Astrocyte (in vitro differentiated cells and primary cell): ENCODE measurements around the gene IQGAP3. TPM values are rescaled to one million over a fixed set of nuclear protein-coding genes. Genes with fewer than 3 reads are reported as not detected.

ENCODE experiments used
- DNase-seq: peaks from one replicate; pipeline ENCODE4 v3.0.0-alpha.2; 2010; ENCODE audit warnings: low read depth
- FAIRE-seq: peaks from 2 replicates; lab custom pipeline; 2011; peaks lifted over from hg19 to GRCh38; lab: Jason Lieb, UNC
- H2AFZ ChIP-seq: 2 replicates; pipeline ENCODE4 v1.6.0; 2012; ENCODE audit warnings: low read depth, low read length, inconsistent platforms
- H3K27ac ChIP-seq: 2 replicates; pipeline ENCODE4 v1.5.1; 2011; ENCODE audit warnings: low read depth, low read length, inconsistent platforms
- H3K27me3 ChIP-seq: 2 replicates; pipeline ENCODE4 v1.6.0; 2011; ENCODE audit warnings: low read length, inconsistent platforms; ENCODE audit not compliant: insufficient read depth
- H3K36me3 ChIP-seq: 2 replicates; pipeline ENCODE4 v1.5.1; 2011; ENCODE audit warnings: low read length, inconsistent platforms; ENCODE audit not compliant: insufficient read depth
- H3K4me1 ChIP-seq: 2 replicates; pipeline ENCODE4 v1.5.1; 2011; ENCODE audit warnings: low read length, inconsistent platforms; ENCODE audit not compliant: insufficient read depth
- H3K4me2 ChIP-seq: 2 replicates; pipeline ENCODE4 v1.6.0; 2012; ENCODE audit warnings: low read length, inconsistent platforms
- H3K4me3 ChIP-seq: 2 replicates; pipeline ENCODE4 v1.5.1; 2011; ENCODE audit warnings: low read depth, mild to moderate bottlenecking, low read length, inconsistent platforms; ENCODE audit not compliant: insufficient read depth
- H3K79me2 ChIP-seq: 2 replicates; pipeline ENCODE4 v1.6.0; 2012; ENCODE audit warnings: mild to moderate bottlenecking, low read length, inconsistent platforms; ENCODE audit not compliant: insufficient read depth
- H3K9ac ChIP-seq: 2 replicates; pipeline ENCODE4 v1.6.0; 2012; ENCODE audit warnings: mild to moderate bottlenecking, low read length, inconsistent platforms
- H3K9me3 ChIP-seq: 2 replicates; pipeline ENCODE4 v1.5.1; 2012; ENCODE audit warnings: low read depth, mild to moderate bottlenecking, low read length, inconsistent platforms; ENCODE audit not compliant: insufficient read depth
- H4K20me1 ChIP-seq: 2 replicates; pipeline ENCODE4 v1.6.0; 2012; ENCODE audit warnings: low read length, inconsistent platforms; ENCODE audit not compliant: insufficient read depth
- H3K27ac Mint-ChIP-seq: one replicate; pipeline ENCODE4 v1.8.0; 2021; ENCODE audit warnings: mild to moderate bottlenecking, mixed read lengths; ENCODE audit not compliant: unreplicated experiment
- H3K27me3 Mint-ChIP-seq: one replicate; pipeline ENCODE4 v1.8.0; 2021; ENCODE audit warnings: low read depth, mixed read lengths; ENCODE audit not compliant: unreplicated experiment
- H3K36me3 Mint-ChIP-seq: one replicate; pipeline ENCODE4 v1.8.0; 2021; ENCODE audit warnings: low read depth, mixed read lengths; ENCODE audit not compliant: unreplicated experiment
- H3K4me1 Mint-ChIP-seq: one replicate; pipeline ENCODE4 v1.8.0; 2021; ENCODE audit warnings: low read depth, mixed read lengths; ENCODE audit not compliant: unreplicated experiment
- H3K4me3 Mint-ChIP-seq: one replicate; pipeline ENCODE4 v1.8.0; 2021; ENCODE audit warnings: mild to moderate bottlenecking, moderate library complexity, mixed read lengths; ENCODE audit not compliant: unreplicated experiment
- H3K9me3 Mint-ChIP-seq: one replicate; pipeline ENCODE4 v1.8.0; 2021; ENCODE audit warnings: mild to moderate bottlenecking, mixed read lengths; ENCODE audit not compliant: unreplicated experiment
- CTCF ChIP-seq: IDR thresholded peaks from 2 replicates; pipeline ENCODE4 v1.5.1; 2011; ENCODE audit warnings: low read depth, mild to moderate bottlenecking, inconsistent platforms, low read length, moderate library complexity; ENCODE audit not compliant: insufficient read depth
- EZH2 ChIP-seq: IDR thresholded peaks from 2 replicates; pipeline ENCODE4 v1.6.1; 2012; ENCODE audit warnings: mild to moderate bottlenecking, low read length, inconsistent platforms; ENCODE audit not compliant: insufficient read depth
- total RNA-seq: library from RNA; stranded (reverse); gene quantifications from 2 replicates; pipeline ENCODE4 v1.2.1, GENCODE V29; 2021

IQGAP3 gene
- total RNA-seq, 1 donor from 2014 or later, result 2.2 TPM

- H3K9ac ChIP-seq, result peak overlapping the region; percentile 90
- H3K27me3 ChIP-seq, result no peaks in the 10 kb centered on the region
- H3K4me2 ChIP-seq, result peak overlapping the region; percentile 98
- peak overlapping the region; percentile 36 for H3K4me3 ChIP-seq
- H3K27ac ChIP-seq, result peak overlapping the region; percentile 100
- H2AFZ ChIP-seq, result peak overlapping the region; percentile 59
- Mint-ChIP-seq H3K27ac (peak overlapping the region; percentile 97), H3K4me3 (peak overlapping the region; percentile 71), H3K27me3 (peaks cover 10% of the 10 kb centered on the region), H3K4me1 (peaks cover 36% of the 10 kb centered on the region), H3K36me3 (no peaks in the 10 kb centered on the region), H3K9me3 (no peaks in the 10 kb centered on the region)
- H3K79me2 ChIP-seq, result peaks cover 5% of the 10 kb centered on the region
- TF ChIP-seq EZH2, result no peak
- TF ChIP-seq CTCF, result no peak
- peaks cover 44% of the 10 kb centered on the region for H3K4me1 ChIP-seq
- H3K36me3 ChIP-seq, result no peaks in the 10 kb centered on the region
- no peaks in the 10 kb centered on the region for H4K20me1 ChIP-seq
- FAIRE-seq, result no peak
- H3K9me3 ChIP-seq, result no peaks in the 10 kb centered on the region
- DNase-seq, result peak; percentile 99
These were observed 67.3 kb downstream of the IQGAP3 start for GRCh38 chr1:156504821-156505678.

GRCh38 chr1:156504438-156504813 lies 67.9 kb downstream of the IQGAP3 start:
- Mint-ChIP-seq H3K9me3 (no peaks in the 10 kb centered on the region), H3K4me1 (peaks cover 36% of the 10 kb centered on the region), H3K36me3 (no peaks in the 10 kb centered on the region), H3K27me3 (peaks cover 6% of the 10 kb centered on the region), H3K4me3 (peak overlapping the region; percentile 40), H3K27ac (peak overlapping the region; percentile 91)
- Histone ChIP-seq H4K20me1 (peaks cover 3% of the 10 kb centered on the region), H2AFZ (peak overlapping the region; percentile 44), H3K4me2 (peak overlapping the region; percentile 98), H3K79me2 (peaks cover 11% of the 10 kb centered on the region), H3K9me3 (no peaks in the 10 kb centered on the region), H3K9ac (peak overlapping the region; percentile 90), H3K27ac (peak overlapping the region; percentile 100), H3K36me3 (no peaks in the 10 kb centered on the region), H3K27me3 (no peaks in the 10 kb centered on the region), H3K4me1 (peaks cover 44% of the 10 kb centered on the region), H3K4me3 (peak overlapping the region; percentile 1)
- DNase-seq, result no peak
- TF ChIP-seq CTCF (no peak), EZH2 (no peak)
- no peak for FAIRE-seq
